Embryonic facial prominence (tissue), 1 donor: ENCODE results near the gene NFATC3.
A peak's percentile ranks its signal among the peaks of the same experiment; 100 is the strongest.

Source experiments
- DNase-seq: peaks from one replicate; pipeline ENCODE4 v3.0.0-alpha.2; 2016; ENCODE audit errors: extremely low spot score

NFATC3 gene

DNA sequence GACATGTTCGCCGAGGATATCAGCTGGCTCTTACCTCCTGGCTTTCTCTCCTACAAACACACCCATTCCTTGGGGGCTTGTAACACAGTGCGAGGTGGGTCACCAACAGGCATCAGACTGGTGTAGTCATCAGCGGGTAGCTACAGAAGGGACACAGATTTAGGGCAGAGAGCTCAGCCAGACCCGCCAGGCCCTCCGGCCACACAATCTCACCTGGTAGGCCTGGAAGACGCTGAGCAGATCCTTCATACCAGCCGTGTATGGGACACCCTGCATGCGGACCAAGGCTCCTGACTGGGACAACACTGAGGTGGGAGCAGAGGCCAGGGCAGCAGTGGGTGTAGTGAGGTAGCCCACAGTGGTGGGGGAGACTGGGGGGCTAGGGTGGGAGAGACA is 145.0 kb downstream of the NFATC3 start:
- no peak for DNase-seq

DNA sequence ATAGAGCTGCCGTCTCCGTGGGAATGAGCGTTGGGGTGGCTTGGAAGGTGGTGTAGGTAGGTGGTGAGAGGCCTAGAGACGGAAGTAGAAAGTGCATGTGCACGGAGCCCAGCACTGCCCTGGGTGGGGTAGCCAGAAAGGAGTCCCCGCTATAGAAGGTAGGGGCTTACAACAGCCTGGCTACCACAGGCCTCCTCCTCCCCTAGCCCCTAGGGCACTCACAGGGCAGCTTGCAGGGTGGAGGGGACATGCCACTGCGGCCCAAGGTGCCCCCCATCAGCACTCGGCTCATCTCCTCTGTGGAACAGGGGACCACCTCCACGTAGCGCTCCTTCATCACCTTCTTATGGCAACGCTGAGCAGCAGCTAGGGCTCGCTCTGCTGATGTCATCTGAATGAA is 145.8 kb downstream of the NFATC3 start:
- DNase-seq: no peak

- no peak for DNase-seq
These were observed 146.4 kb downstream of the NFATC3 start for GRCh38 chr16:68231384-68232136.

DNA sequence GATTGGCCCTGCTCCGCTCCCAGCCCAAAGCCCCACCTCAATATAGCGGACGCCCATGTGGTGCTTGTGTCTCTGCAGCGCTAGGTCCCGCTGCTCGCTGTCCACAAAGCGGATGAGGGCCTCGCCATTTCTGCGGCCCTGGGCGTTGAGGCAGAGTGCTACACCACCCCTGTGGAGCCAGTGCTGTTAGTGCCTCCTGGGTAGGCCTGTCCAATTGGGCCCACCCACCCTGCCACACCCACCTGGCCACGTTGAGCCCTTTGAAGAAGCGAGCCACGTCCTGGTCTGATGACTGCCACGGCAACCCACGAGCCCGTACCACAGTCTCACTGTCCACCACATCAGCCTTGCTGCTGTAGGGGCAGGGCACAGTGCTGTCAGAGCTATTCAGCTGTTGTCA is 147.2 kb downstream of the NFATC3 start:
- no peak for DNase-seq

- no peak for DNase-seq
These were observed 148.1 kb downstream of the NFATC3 start for GRCh38 chr16:68233085-68233834.

GRCh38 chr16:68233835-68234187 is 148.6 kb downstream of the NFATC3 start:
- DNase-seq: no peak

DNA sequence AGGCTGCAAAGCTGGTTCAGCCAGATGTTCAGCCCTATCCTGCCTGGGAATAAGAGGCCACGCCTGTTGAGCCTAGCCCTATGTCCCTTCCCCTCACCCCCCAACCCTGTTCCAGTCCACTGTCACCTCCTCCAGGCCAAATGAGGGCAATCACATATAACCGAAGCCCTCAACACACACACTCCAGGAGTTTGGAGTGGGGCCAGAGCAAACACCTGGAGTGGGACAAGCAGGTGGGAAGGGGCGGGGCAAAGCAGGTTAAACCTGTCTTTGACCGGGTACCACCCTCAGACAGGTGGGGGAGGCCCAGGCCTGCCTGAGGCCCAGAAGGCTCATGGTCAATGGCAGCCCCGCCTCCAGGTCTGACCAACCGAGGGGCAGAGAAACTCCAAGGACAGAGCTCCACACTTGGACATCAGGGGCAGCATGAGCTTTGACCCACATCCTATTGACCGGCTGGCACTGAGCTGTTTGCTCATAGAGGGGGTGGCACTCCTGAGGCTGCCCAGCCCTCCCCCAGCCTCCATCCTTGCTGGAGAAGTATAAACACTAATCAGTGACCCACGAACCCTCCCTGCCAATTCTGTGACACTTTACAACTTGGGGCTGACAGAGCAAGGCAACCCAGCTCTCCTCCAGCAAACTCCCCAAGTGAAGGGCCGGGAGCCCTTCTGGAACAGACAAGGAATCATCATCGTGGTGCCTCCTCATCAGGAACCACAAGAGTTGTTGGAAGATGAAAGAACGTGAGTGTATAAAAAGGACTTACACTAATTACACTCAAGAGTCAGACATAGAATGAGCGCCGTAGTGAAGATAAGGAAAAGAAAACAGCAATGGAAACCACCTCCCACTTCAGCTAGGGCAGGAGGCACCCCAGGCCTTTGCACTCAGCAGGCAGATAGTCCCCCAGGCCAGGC is 149.3 kb downstream of the NFATC3 start:
- DNase-seq: no peak

- no peak for DNase-seq
These were observed 150.1 kb downstream of the NFATC3 start for GRCh38 chr16:68235108-68235886.

- no peak for DNase-seq
These were observed 150.6 kb downstream of the NFATC3 start, which contains the start of gene ESRP2 for GRCh38 chr16:68235887-68236136. TSS of gene ESRP2 (minus strand) at chr16:68236127. CDS start at chr16:68236045, 82 bp downstream.

DNA sequence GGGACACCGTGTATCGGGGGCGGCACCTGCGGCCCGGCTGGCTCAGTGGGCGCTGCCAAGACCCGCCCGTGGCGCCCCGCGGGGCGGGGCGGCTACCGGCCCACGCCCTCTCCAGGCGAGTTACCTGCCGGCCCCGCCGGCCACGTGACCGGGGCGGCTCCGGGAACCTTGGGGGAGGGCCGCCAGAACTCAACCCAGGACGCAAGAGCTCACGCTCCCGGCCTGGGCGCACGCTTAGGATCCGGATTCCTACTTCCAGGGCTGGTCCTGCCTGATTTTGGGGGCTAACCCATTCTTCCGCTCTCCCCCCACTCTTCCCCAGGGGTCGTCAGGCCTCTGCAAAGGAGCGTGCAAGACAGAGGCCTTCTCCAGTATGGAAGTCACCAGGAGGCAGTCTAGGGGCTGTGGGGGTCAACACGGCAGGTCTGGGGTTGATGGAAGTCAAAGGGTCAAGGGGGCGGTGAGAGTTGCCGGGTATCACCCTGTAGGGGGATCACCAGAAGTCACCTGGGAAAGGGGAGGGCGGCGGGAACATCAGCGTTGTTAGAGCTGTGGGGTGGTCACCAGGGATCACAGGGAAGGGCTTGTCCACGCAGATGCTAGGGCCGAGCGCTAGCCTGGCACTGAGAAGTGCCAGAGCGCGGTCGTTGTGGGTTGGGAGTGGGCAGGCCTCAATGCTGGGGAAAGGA is 151.1 kb downstream of the NFATC3 start:
- DNase-seq: no peak

- no peak for DNase-seq
These were observed 151.7 kb downstream of the NFATC3 start for GRCh38 chr16:68236826-68237242.

- peak; percentile 93 for DNase-seq
These were observed 152.3 kb downstream of the NFATC3 start for GRCh38 chr16:68237243-68238028.

DNA sequence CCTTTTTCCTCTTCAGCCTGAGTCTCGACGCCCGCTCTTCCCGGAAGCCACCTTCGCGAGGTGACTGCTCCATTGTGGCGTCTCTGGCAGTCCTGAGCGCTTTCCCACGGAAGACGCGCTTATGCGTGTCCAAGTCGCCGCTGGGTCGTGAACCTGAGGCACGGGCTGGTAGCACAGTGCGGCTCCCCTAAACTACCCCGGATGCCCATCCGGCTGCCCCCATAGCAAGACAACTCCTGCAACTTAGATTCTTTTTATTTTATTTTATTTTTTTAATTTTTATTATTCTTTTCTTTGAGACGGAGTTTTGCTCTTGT is 152.8 kb downstream of the NFATC3 start:
- DNase-seq: no peak

- no peak for DNase-seq
These were observed 156.9 kb downstream of the NFATC3 start for GRCh38 chr16:68242085-68242484.

DNA sequence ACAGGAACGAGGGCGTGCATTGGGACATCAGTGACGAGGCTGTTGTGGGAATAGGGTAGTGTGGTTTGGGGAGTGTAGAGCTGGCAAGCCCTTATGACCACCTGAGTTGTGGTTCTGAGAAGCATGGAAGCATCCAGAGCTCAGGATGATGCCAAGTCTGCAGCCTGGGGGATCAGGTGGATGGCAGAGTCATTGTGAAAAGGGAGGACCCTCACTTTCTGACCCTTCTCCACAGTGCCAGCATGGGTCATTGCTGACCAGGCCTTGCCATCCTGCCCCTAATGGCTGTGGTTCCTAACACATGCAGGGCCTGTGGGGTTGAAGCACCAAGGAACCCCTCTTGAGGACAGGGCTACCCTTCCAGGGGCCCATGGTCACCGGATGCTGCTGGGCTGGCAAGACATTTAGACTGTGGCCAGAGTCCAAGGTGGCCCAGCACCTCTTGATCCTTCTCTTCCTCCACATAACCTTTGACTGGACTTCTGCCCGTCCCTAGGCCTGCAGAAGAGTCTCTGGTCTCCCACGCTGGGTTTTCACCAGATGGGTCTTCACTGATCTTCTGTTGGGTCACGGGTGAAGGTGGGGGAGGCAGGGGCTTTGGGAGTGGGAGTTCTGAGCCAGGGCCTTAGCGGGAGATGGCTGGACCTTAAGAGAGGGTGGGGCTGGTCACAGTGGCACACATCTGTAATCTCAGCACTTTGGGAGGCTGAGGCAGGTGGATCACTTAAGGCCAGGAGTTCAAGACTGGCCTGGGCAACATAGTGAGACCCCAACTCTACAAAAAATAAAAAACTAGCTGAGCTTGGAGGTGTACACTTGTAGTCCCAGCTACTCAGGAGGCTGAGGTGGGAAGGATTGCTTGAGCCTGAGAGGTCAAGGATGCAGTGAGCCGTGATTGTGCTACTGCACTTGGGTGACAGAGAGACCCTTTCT is 158.0 kb downstream of the NFATC3 start:
- no peak for DNase-seq

DNA sequence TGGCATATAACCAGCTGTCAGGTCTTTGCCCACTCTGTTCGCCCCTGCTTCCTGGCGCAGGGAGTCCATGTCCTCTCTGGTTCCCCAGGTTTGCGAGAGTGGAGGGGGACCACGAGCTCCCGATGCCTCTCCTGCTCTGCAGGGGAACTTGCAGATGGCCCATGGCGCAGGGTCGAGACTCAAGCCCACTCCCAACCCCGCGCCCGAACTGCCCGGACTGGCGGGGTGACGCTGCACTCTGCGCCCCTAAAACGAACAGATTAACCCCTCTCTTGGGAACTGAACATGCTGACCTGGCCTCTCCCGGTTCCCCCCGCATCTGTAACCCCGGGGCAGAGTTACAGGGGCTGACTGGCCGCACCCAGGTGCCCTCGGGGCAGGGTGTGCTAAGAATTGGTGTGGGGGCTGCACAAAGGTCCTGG is 159.3 kb downstream of the NFATC3 start:
- DNase-seq: no peak

DNA sequence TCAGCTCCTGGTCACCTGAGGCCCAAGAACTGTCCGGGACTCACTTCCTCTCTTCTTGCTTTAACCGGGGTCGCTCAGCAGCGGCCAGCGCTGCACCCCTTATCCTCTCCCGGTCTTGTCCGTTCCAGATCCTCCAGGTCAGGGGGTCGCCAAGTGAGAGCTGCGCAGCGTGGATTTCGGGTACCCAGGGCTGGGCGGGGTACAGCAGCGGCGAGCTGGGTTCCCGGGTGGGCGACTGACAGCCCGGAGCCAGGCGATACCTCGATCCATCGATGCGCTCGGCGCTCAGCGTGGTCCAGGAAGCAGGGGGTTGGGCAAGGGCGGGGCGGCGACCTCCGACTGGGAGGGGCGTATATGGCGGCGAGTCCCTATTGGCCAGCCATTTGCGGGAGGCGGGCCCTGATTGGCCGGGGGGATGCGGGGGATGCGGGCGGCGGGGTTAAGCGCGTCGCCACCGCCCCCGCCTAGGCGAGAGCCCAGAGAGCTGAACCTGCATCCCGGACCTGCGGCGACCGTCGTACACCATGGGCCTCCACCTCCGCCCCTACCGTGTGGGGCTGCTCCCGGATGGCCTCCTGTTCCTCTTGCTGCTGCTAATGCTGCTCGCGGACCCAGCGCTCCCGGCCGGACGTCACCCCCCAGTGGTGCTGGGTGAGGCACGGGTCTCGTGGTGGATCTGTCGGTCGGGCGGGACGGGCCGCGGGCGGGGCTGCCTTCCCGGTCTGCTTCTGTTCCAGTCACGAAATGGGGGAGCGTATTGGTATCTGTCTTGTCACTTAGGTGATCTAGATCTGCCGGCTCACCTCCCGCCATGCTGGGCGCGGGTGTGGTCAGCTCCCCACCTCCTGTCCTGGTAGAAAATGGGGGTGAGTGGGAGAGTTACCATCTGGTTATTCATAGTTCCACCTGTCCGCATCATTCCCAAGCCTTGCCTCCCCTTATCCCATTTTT is 160.0 kb downstream of the NFATC3 start, which contains the start of gene PLA2G15:
TSS of gene PLA2G15 (plus strand) at position 471 of the 951 bp plus-strand sequence. CDS start at position 525, 54 bp downstream.
- peak; percentile 79 for DNase-seq

DNA sequence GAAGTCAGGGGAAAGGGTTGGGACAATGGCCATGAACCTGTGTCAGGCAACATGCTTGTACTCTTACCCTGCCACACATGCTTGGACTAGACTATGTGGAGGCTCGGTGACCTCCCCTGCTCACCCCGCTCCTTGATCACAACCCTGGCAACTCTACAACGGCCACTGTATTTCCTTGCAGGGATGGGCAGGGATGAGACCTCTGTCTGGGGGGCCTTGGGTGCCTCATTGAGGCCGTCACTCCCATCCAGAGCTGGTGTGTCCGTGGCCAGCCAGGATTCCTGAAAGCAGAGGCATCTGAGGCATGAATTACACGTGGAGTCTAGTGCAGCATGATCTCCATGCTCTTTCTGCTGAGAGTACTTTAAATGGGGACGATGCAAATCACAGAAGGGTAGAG is 161.0 kb downstream of the NFATC3 start:
- DNase-seq: no peak
